NCI-H187 treated with DMSO at 0.1 percent for 48 hours (cell line): ENCODE measurements around the gene RBM44.

ENCODE experiments used
- DNase-seq: peaks from one replicate; lab custom pipeline; 2025; lab: John Stamatoyannopoulos, UW

The RBM44 gene

DNA sequence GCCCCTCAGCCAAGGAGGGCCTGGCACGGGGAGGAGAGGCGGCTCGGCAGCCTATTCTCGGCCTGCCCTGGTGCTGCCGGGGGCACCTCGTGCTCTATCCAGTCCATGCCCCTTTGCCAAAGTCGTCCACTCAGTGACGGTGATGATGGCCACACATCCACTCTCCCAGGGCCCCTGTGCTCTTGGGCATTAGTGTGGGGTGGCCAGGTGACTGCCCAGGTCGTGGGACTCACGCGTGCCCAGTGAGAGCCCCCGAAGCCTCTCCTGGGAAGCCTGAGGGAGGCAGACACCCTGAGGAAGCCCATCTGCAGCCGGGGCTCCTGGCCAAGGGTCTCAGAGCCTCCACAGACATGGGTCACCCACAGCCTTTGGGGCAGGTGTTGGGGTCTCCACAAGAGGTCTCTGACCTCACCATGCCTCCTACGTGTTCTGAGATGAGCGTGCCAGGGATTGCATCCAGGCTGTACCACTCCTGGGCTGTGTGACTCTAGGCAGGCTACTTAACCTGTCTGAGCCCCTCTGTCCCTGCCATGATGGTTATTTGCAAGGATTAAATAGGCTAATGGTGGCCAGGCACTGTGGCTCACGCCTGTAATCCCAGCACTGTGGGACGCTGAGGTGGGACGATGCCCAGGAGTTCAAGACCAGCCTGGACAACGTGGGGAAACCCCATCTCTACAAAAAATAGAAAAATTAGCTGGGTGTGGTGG is 73.8 kb downstream of the RBM44 start:
- no peak for DNase-seq

DNA sequence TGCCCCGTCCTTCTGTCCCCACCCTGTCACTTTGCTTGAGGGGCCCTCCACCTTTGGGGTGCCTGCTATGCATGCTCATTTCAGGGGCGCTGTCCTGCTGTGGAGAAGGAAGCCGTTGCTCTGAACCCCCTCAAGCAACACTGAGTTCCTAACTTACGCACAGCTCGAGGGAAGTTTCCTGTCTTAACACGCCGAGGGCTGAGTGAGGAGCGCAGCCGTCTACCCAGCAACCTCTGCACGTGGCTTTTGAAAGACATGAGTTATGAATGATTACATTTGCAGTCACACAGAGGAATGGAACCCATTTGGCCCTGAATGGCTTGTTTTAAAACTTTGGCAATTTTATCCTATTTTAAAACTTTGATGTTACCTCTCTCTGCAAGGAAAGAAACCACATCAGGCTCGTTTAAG is 74.8 kb downstream of the RBM44 start:
- DNase-seq: no peak

DNA sequence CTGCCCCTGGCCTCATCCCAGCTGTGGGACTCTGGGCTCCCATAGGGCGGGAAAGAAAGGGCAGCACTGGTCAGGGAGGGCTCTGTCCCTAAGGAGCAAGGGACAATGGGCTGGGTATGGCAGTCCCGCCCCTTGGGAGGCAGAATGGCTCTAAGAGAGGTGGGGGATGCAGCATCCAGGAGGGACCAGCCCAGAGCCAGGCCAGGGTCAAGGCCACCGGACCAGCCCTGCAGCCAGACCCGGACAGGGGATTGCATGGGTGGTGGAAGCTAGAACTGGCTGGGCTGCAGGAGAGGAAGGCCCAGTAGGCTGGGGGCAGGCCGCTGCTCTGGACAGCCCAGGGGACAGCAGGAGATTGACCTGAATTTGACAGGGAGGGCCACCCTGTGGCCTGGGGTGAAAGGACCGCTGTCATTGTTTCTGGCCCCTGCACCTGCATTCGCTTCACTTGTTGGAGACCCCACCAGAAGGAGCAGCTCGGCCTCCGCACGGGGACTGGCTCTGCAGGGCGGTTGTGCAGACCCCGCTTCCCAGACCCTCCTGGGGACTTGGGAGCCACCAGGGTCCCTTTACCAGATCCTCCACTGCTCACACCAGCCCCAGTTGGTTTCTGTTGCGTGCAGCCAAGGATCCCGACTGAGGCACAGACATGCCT is 75.4 kb downstream of the RBM44 start:
- DNase-seq: no peak

DNA sequence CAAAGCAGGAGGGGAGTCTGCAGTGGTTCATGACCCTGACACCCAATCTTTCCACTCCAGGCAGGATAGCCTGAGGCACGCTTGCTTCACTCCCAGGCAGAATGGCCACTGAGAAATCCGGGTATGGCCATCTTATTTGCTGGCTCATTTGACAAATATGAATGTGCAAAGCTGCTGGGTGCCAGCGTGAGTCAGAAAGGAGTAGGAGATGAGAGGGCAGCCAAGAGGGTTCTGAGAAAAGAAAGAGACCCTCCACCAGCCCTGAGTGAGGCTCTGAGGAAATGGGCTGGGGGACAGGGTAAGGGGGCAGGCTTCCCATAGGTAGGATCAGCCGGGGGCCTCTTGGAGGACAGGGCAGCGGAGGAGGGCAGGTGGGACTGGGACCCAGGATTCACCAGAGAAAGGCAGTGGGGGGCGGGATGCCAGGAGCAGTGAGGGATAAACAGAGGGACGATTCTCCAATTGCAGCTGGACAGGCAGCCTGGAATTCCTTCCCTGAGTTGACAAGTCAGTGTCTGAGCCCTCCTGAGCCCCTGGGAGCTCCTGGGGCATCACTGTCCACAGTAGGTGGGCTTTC is 76.1 kb downstream of the RBM44 start:
- no peak for DNase-seq

DNA sequence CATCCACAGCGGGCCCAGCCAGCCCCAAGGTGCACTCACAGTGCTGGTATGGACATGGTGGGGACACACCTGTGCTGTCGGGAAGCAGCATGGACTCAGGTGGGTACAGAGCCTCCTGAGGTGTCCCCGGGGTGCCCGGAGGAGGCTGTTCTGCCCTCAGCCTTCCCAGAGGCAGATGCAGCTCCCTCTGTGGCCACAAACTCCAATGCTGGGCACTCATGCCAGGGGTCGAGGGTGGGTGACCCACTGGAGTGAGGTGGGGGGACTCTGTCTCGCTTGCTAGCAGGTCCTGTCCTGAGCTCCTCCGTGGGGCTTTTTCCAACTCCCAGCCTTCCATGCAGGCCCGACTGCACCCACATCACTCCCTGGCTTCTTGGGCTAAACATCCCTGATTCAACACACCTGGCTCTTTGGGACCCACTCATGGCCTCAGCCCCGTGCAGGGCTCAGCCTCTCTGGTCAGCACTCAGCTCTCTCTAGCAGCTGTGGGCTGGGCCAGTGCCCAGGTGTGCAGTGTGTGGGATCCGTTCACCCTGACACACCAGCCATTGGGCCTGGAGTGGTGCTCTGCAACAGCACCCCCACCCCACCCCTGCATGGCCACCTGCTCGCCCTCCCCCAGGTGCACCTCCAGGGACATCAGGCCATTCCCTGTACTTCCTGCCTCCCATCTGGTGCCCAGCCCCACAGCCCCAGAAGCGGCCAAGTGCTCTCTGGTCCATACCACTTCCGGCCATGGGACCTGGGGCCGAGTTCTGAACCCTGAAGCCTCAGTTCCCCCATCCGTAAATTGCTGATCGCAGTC is 76.9 kb downstream of the RBM44 start:
- DNase-seq: no peak

DNA sequence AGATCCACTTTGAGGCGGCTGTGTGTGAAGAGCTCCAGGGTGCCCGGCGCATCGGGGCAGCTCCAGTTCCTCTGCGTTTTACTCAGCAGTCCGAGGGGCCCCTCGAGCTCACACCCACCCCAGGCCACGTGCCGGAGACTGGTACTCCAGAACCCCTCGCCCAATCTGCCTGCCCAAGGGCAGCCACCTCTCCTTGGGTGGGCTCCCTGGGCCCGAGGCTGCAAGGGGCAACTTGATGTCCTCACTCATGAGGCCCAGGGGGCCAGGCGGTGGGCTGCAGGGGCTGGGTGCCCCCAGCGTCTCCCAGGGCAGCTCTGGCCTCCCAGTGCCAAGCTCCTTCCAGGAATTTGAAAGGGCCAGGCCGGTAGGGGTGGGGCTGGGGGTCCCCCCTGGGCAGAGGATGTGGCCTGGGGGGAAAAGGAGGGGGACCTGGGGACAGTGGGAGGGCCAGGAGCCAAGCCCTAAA is 77.5 kb downstream of the RBM44 start:
- no peak for DNase-seq

DNA sequence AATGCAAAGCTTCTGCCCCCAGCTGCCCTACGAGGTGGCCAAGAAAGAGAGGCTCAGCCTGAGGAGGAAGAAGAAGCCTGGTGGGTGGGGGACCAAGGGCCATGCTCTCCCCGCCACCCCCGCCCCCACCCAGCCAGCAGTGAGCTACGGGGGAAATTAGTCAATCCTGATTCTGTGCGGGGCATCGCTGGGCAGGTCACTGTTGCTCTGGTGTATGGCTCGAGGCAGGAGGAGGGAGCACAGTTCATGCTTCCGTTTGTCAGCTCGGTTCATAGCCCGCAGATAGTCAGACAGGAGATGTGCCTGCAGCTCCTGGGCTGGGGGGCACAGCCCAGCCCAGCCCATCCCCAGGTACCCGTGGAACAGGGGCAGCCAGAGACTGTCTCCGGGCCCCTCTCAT is 78.0 kb downstream of the RBM44 start:
- no peak for DNase-seq

DNA sequence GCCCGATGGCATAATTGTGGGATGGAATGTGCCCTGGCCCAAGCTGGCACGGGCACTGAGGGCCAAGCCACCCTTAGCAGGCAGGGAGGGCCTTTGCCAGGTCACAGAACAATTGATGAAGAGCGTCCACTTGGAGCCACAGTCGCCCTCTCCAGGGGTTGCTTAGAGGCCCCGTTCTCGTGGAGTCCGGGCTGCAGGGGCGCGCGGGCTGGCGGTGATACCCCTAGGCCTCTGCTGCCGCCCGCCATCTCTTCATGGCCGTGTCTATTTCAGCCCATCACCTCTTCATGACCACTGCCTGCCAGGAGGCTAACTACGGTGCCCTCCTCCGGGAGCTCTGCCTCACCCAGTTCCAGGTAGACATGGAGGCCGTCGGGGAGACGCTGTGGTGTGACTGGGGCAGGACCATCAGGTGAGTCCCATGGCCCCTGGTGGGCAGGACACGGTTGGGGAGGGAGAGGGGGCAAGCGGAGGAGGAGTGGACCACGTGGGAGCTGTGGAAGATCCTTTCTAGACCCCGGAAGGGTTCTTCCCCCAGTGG is 78.4 kb downstream of the RBM44 start:
- DNase-seq: no peak

DNA sequence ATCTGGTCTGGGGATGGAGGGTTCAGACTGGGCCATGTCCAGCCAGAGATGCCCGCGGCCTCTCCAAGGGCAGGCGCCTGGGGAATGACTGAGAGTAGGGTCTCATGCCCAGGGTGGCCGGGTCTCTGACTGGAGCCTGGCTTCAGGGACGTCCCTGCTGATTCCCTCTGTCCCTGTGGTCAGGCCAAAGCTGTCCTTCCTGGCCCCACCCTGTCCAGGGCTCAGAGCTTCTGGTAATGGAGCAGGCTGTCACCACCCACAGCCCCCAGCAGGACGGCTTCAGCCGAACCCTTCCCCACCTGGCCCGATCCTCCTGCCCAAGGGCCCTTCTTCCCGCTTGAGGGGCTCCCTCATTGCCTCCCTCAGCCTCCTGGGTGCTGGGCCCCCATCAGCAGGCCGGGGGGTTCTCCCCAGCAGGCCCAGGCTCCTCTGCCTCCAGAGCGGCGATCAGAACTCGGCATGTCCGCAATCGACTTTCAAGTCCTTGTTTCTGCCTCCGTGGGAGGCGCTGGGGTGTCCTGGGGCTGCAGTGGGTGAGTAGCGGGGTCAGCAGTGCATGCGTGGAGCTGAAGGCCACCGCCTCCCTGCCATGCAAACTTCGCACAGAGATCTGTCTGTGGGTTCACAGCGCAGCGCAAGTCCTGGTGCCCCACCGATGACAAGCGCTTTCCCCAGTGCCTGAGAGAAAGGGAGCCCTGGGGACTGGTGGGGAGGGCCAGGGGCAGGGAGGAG is 79.2 kb downstream of the RBM44 start:
- DNase-seq: no peak

DNA sequence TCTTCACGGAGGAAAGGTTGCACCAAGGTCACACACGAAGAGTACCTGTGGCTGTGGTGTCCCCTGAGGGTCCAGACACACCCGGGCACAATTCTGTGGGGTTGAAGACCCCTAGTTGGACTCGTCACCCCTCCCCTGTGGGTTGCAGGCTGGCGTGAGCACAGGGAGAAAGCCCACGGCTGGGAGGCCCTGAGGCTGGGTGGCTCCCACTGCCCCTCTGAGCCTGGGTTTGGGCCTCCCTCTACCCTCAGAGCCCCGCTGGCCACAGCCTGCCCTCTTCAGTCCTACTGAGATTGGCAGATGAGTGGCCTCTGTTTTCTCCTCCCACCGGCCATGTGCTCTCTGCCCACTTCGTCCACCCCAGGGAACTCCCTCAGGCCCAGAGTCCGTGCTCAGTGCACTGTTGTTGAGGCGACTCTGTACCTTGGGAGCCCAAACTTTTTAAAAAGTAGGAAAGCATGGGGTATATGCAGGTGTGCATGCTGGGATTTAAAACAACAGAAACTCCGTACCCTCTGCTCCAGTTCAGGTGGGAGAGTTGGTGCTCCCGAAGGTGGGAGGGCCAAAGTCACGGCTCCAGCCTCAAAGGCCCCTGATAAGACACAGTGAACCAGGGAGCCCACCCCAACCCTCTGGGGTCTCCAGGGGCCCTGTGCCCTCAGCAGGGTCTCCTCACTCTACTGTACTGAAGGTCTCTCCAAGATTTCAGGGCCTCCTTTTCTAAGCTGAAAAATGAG is 79.9 kb downstream of the RBM44 start:
- DNase-seq: no peak

DNA sequence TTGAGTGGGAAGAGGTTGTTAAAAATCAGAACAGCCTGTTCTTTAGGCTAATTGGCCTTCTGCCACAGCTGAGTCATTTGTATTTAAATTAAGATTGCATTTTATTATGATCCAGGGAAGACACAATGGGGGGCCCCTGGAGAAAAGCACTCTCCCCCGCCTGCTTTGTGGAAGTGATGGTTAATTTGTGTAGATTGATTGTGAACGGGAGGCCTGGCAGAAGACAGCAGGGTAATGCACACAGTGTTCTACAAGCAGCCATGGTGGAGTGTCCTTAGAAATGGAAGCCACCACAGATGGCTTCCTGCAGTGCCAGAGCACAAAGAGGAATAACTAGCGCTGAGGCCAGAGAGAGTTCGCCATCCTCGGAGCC is 80.5 kb downstream of the RBM44 start:
- DNase-seq: no peak

DNA sequence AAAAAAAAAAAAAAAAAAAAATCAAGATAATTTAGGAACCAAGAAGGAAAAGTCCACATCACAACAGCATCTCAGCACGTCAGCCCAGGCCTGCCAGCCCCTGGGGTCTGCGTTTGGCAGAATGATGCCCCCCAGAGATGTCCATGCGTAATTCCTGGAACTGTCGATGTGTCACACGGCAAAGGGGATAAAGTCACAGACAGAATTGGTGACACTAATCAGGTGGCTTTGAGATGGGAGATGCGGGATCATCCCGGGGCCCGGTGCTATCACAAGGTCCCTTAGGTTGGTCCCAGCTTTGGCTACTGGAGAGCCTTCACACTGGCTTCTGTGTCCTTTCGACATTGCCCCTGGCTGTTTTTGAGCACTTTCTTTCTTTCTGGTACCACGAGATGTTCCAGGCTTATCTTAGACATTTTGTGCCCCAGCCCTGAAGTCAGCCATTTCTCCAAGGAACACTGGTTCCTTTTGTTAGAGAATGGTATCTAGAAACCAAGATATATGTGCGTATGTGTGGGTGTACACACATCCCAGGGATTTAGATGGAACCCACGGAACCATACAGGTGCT is 81.5 kb downstream of the RBM44 start:
- DNase-seq: no peak

DNA sequence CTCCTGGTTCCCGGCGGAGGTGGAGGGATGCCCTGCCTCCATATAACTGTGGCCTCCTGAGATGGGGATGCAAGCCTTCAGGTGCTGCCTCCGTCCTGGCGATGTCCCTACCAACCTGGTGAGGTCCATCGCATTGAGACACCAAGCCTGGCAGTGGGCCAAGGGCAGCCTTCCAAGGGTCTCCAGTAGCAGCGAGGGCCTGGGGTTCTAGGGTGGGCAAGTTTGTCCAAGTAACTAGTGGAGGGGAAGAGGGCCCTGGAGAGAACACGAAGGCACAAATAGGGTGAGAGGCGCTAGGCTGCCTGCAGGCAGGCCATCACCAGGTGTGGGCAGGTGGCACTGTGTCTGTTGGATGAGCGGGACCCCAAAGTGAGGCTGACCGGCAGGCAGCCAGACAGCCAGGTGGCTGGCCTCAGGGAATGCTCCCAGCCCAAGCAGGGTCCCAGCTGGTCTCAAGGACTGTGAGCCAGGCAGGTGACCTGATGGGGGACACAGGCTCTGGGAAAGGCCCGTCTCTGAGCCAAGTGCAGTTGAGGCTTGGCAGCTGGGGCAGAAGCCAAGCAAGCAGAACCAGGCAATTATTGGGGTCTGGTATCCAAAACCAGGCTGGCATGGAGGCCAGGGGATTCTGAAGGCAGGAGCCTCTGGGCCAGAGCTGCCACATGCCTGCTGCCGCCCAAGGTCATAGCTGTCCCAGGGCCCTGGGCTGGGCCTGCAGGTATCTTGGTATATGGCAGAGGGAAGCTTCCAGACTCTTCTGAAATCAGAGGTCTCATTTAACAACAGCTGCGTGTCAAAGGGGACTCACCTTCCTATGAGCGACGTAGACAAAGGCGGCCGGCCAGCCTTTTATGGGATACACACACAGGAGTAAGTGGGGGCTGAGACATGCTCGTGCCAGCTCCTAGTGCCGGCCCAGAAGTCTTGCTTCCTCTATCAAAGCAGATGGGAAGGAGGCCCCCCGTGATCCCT is 84.2 kb downstream of the RBM44 start:
- no peak for DNase-seq

DNA sequence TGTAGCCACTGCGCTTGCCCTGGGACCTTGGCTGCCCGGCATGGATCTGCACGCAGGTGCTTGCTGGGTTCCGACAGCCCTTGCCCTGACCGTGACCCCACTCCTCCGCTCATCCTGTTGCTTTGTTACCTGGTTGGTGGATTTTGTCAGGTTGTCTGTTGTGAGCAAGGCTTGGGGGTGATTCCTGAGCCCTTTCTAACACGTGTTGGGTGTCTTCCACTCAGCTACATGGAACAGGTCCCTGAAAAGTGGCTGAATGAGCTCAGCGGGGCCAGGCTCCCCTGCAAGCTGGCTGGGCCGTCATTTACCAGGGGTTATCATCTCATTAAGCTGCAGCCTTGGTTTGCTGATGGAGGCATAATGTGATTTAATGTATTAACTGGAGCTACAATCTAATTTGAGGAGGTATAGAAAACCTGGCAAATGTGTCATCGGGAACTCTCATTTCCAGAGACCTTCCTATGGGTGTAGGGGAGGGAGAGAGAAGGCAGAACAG is 85.4 kb downstream of the RBM44 start:
- DNase-seq: no peak

DNA sequence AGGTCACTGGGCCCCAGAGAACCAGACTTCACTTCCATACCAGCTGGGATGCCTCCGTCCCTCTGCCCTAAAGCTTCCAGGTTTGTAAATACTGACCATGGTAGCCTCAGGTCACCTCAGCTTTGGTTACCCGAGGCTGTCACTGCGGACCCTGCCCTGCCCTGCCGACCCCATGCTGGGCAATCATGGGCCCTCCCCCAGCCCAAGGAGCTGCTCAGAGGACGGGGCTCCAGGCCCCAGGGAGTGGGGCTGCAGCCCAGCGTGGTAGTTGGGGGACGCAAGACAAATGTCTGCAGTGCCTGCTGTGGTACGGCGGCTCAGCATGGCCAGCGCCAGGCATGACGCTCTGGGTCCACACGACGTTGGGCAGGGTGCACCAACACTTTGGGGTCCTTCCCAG is 86.1 kb downstream of the RBM44 start:
- DNase-seq: no peak

DNA sequence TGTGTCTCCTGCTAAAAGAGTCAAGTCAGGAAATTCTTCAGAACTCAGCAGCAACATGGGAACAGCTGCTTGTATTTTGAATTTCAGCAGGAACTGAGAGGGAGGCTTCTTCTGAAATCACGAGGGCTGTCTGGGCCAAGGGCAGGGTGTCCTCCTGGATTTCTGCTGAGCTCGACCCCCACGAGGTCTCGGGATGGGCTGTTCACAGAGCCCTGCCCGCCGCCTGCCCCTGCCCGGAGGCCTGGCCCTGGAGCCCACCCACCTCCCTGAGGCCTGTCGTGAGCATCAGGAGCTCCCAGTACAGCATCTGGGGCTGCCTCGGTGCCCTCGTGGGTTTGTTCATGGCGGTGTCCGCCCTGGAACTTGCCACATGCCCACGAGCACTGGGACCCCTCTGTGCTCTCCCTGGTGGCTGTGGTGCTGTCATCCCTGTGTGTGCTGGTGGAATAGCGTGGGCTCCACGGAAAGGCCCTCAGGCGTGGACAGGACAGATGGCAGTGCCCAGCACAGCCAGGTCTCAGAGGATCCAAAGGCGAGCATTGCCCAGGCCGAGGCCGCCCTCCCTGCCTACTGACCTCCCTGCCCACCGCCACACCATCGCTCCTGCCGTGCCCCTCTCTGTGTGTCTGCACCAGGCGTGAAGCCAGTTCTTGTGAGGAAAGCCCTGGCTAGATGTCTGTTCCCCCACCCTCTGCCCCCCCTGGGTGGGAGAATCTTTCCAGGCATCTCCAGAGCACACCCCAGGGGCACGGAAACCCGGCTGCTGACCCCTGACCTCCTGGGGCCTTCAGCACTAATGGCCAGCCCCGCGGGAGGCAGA is 86.7 kb downstream of the RBM44 start:
- DNase-seq: no peak

DNA sequence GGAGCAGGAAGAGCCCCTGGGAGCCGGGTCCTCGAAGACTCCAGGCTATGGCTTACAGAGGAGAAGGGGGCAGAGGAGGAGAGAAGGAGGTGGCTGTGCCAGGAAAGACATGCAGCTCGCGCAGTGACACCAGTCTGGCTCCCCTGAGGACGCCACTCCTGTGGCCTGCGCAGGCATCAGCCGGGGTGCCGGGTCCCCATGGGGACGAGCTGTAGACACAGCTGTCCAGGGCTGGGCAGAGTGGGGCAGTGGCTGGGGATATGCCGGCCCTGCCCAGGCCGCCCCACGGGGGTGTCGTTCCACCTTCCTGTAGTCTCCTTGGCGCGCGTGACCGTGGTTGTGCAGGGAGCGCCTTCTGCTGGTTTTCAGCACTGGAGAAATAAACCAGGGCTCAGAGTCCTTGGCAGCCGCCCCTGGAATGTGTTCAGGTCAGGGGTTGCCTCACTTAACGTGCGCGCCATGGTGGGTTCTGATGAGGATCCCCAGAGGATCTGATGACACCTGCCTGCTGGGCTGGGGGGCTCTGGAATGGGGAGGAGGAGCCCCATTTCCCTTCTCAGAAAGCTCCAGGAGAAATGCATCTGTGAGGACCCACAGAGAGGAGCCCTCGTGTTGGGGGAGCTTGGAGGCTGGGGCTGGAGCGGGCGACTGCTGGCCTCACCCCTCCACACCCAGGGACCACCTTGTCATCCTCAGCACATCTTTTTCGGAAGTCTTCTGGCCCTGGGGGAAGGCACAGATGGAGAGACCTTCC is 87.5 kb downstream of the RBM44 start:
- no peak for DNase-seq
